WTC11 (cell line): ENCODE results near the gene NDC1. TPM values are rescaled to one million over a fixed set of nuclear protein-coding genes. Genes with fewer than 3 reads are reported as not detected.
"Not testable (repeated sequence)": the region's sequence is repeated elsewhere in the genome, so short reads cannot be mapped to it uniquely, and the experiment has no call there.

Experiments used
- ATAC-seq: fragments of 200-7000 bp; cut with Tn5 transposase; 2 replicates; pipeline ENCODE4 v1.10.0; 2021; ENCODE audit warnings: mild to moderate bottlenecking, moderate library complexity
- CTCF ChIA-PET: fragments of 300-600 bp; sonication (Branson Sonifier 250); formaldehyde crosslinking; loops from one replicate; lab custom pipeline; 2021; ENCODE audit warnings: antibody characterized with exemption; lab: Charles Lee
- POLR2A ChIA-PET: fragments of 350-600 bp; sonication (Branson Sonifier 250); formaldehyde crosslinking; loops from one replicate; lab custom pipeline; 2021; ENCODE audit warnings: antibody characterized with exemption; lab: Charles Lee
- DNase-seq: peaks from one replicate; pipeline ENCODE4 v3.0.0; 2021; ENCODE audit warnings: low spot score
- H3K27ac Mint-ChIP-seq: 2 replicates; pipeline ENCODE4 v1.8.0; 2021; ENCODE audit warnings: mixed read lengths
- H3K27me3 Mint-ChIP-seq: 2 replicates; pipeline ENCODE4 v1.8.0; 2021; ENCODE audit warnings: low read depth, mild to moderate bottlenecking, moderate library complexity, mixed read lengths
- H3K36me3 Mint-ChIP-seq: 2 replicates; pipeline ENCODE4 v1.8.0; 2021; ENCODE audit warnings: mixed read lengths
- H3K4me1 Mint-ChIP-seq: 2 replicates; pipeline ENCODE4 v1.8.0; 2022; ENCODE audit warnings: mixed read lengths
- H3K4me3 Mint-ChIP-seq: 2 replicates; pipeline ENCODE4 v1.8.0; 2021; ENCODE audit warnings: mild to moderate bottlenecking, moderate library complexity, mixed read lengths
- H3K9me3 Mint-ChIP-seq: 2 replicates; pipeline ENCODE4 v1.8.0; 2021; ENCODE audit warnings: mixed read lengths
- EMX1 ChIP-seq: fragments of 250-450 bp; sonication (Bioruptor Pico); IDR thresholded peaks from 2 replicates; pipeline ENCODE4 v1.8.0; 2021; ENCODE audit warnings: mild to moderate bottlenecking
- ETV6 ChIP-seq: sonication (generic); formaldehyde crosslinking; IDR thresholded peaks from 2 replicates; pipeline ENCODE4 v1.8.1; 2022; ENCODE audit warnings: mild to moderate bottlenecking, missing genetic modification reagents
- FOXP1 ChIP-seq: sonication (generic); formaldehyde crosslinking; IDR thresholded peaks from 2 replicates; pipeline ENCODE4 v1.8.0; 2022; ENCODE audit warnings: missing genetic modification reagents, mild to moderate bottlenecking, moderate library complexity, borderline replicate concordance
- IRF2 ChIP-seq: sonication (generic); formaldehyde crosslinking; IDR thresholded peaks from 2 replicates; pipeline ENCODE4 v1.8.0; 2022; ENCODE audit warnings: low read depth, missing genetic modification reagents, borderline replicate concordance
- JUN ChIP-seq: sonication (generic); formaldehyde crosslinking; IDR thresholded peaks from 2 replicates; pipeline ENCODE4 v1.8.0; 2023; ENCODE audit warnings: mild to moderate bottlenecking, missing genetic modification reagents
- TCF7 ChIP-seq: sonication (generic); formaldehyde crosslinking; IDR thresholded peaks from 2 replicates; pipeline ENCODE4 v1.8.0; 2022; ENCODE audit warnings: mild to moderate bottlenecking, low read depth, missing genetic modification reagents, moderate library complexity
- TEAD4 ChIP-seq: sonication (generic); formaldehyde crosslinking; IDR thresholded peaks from 2 replicates; pipeline ENCODE4 v1.8.0; 2022; ENCODE audit warnings: mild to moderate bottlenecking, missing genetic modification reagents
- TP53 ChIP-seq: sonication (generic); formaldehyde crosslinking; IDR thresholded peaks from 2 replicates; pipeline ENCODE4 v1.8.1; 2023; ENCODE audit warnings: mild to moderate bottlenecking, missing genetic modification reagents
- ZNF121 ChIP-seq: sonication (generic); formaldehyde crosslinking; IDR thresholded peaks from 2 replicates; pipeline ENCODE4 v1.8.0; 2023; ENCODE audit warnings: missing genetic modification reagents
- ZNF396 ChIP-seq: fragments of 250-450 bp; sonication (Bioruptor Pico); IDR thresholded peaks from 2 replicates; pipeline ENCODE4 v1.8.0; 2021; ENCODE audit warnings: mild to moderate bottlenecking, moderate library complexity, borderline replicate concordance
- ZNF416 ChIP-seq: fragments of 250-450 bp; sonication (Bioruptor Pico); IDR thresholded peaks from 2 replicates; pipeline ENCODE4 v1.9.0; 2021; ENCODE audit warnings: mild to moderate bottlenecking, inconsistent platforms
- ZNF671 ChIP-seq: fragments of 250-450 bp; sonication (Bioruptor Pico); IDR thresholded peaks from 2 replicates; pipeline ENCODE4 v1.8.0; 2021; ENCODE audit warnings: mild to moderate bottlenecking
- total RNA-seq: library from RNA; stranded (reverse); gene quantifications from 3 replicates; pipeline ENCODE4 v1.2.3, GENCODE V29; 2021
- TF ChIP-seq, protein P1 (sequence below): sonication (generic); formaldehyde crosslinking; IDR thresholded peaks from 2 replicates; pipeline ENCODE4 v1.8.1; 2023; ENCODE audit warnings: mild to moderate bottlenecking, moderate library complexity, missing genetic modification reagents
- TF ChIP-seq, protein P2 (sequence below): sonication (generic); formaldehyde crosslinking; IDR thresholded peaks from 2 replicates; pipeline ENCODE4 v1.8.0; 2022; ENCODE audit warnings: mild to moderate bottlenecking, missing genetic modification reagents
- TF ChIP-seq, protein P3 (sequence below): sonication (generic); formaldehyde crosslinking; IDR thresholded peaks from 2 replicates; pipeline ENCODE4 v1.8.1; 2022; ENCODE audit warnings: mild to moderate bottlenecking, missing genetic modification reagents, moderate library complexity, borderline replicate concordance
- TF ChIP-seq, protein P4 (sequence below): sonication (generic); formaldehyde crosslinking; IDR thresholded peaks from 2 replicates; pipeline ENCODE4 v1.8.1; 2023; ENCODE audit warnings: mild to moderate bottlenecking, missing genetic modification reagents
- TF ChIP-seq, protein P5 (sequence below): sonication (generic); formaldehyde crosslinking; IDR thresholded peaks from 2 replicates; pipeline ENCODE4 v1.8.1; 2022; ENCODE audit warnings: low read depth, mild to moderate bottlenecking, moderate library complexity, missing genetic modification reagents, borderline replicate concordance
- TF ChIP-seq, protein P6 (sequence below): fragments of 250-450 bp; sonication (Bioruptor Pico); IDR thresholded peaks from 2 replicates; pipeline ENCODE4 v1.9.0; 2021; ENCODE audit warnings: moderate library complexity, mild to moderate bottlenecking, inconsistent platforms, borderline replicate concordance
- TF ChIP-seq, protein P7 (sequence below): sonication (generic); formaldehyde crosslinking; IDR thresholded peaks from 2 replicates; pipeline ENCODE4 v1.8.1; 2022; ENCODE audit warnings: mild to moderate bottlenecking, moderate library complexity, missing genetic modification reagents
- TF ChIP-seq, protein P8 (sequence below): fragments of 250-450 bp; sonication (Bioruptor Pico); IDR thresholded peaks from 2 replicates; pipeline ENCODE4 v1.9.0; 2021; ENCODE audit warnings: mild to moderate bottlenecking

Gene NDC1
- total RNA-seq, 1 experiment from 2014 or later, result 52.4 TPM

DNA sequence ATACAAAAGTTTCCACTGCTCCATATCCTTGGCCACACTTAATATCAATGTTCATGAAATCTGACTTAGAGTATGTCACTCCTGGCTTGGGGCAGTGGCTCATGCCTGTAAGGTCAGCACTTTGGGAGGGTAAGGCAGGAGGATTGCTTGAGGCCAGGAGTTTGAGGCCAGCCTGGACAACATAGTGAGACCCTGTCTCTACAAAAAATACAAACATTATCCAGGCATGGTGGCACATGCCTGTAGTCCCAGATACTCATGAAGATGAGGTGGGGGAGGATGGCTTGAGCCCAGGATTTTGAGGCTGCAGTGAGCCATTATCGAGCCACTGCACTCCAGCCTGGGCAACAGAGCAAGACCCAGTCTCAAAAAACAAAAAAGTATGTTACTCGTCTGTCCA lies 37.1 kb upstream of the NDC1 start:
- not testable (repeated sequence) for ATAC-seq

DNA sequence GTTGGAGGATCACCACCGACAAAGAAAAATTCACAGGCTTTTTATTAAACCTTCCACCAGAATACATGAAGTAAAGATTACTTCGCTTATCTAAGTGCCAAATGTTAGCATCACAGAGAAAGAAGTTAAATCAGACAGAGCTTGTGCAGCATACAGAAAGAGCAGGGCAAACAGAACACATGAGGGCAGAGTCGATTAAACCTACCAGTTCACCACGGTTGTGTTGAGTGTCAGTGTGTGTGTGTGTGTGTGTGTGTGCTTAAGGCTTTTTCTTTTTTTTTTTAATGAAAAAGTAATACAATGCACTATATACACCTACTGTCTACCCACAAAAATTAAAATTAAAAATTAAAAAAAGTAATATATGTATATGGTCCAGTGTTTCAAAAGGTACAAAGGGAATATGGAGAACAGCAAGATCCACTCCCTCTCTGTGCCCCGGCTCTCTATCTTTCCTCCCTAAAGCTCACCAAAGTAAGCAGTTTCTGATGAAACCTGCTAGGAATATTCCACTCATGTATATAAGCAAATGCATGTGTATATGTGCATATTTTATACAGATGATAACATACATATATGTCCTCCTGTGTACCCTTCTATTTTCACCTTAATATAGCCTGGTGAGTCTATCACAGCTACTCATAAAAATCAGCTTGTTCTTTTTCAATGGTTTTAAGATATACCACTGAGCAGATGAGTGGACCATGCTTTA lies 33.8 kb upstream of the NDC1 start:
- DNase-seq, result no peak
- no peak overlapping the region for H3K4me3 Mint-ChIP-seq
- H3K9me3 Mint-ChIP-seq, result no peaks in the 10 kb centered on the region
- peaks cover 40% of the 10 kb centered on the region for H3K36me3 Mint-ChIP-seq
- CTCF ChIA-PET, result interaction anchor here (0.9 to 4.6 kb wide), 3 partner anchors 11 to 88 kb away, joined by 4 to 33 read pairs (median 9); no protein-coding TSS in a partner anchor
- no peaks in the 10 kb centered on the region for H3K27me3 Mint-ChIP-seq
- no peaks in the 10 kb centered on the region for H3K4me1 Mint-ChIP-seq
- TF ChIP-seq, protein P1, sequence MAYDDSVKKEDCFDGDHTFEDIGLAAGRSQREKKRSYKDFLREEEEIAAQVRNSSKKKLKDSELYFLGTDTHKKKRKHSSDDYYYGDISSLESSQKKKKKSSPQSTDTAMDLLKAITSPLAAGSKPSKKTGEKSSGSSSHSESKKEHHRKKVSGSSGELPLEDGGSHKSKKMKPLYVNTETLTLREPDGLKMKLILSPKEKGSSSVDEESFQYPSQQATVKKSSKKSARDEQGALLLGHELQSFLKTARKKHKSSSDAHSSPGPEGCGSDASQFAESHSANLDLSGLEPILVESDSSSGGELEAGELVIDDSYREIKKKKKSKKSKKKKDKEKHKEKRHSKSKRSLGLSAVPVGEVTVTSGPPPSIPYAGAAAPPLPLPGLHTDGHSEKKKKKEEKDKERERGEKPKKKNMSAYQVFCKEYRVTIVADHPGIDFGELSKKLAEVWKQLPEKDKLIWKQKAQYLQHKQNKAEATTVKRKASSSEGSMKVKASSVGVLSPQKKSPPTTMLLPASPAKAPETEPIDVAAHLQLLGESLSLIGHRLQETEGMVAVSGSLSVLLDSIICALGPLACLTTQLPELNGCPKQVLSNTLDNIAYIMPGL (CRISPR knock-in tag), result no peak
- TF ChIP-seq, protein P2, sequence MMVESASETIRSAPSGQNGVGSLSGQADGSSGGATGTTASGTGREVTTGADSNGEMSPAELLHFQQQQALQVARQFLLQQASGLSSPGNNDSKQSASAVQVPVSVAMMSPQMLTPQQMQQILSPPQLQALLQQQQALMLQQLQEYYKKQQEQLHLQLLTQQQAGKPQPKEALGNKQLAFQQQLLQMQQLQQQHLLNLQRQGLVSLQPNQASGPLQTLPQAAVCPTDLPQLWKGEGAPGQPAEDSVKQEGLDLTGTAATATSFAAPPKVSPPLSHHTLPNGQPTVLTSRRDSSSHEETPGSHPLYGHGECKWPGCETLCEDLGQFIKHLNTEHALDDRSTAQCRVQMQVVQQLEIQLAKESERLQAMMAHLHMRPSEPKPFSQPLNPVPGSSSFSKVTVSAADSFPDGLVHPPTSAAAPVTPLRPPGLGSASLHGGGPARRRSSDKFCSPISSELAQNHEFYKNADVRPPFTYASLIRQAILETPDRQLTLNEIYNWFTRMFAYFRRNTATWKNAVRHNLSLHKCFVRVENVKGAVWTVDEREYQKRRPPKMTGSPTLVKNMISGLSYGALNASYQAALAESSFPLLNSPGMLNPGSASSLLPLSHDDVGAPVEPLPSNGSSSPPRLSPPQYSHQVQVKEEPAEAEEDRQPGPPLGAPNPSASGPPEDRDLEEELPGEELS, result no peak
- TF ChIP-seq TCF7 (CRISPR knock-in tag) (no peak), EMX1 (CRISPR knock-in tag) (no peak), ZNF416 (CRISPR knock-in tag) (no peak), IRF2 (CRISPR knock-in tag) (no peak), TEAD4 (no peak), FOXP1 (no peak), TP53 (CRISPR knock-in tag) (no peak)
- TF ChIP-seq, protein P3, sequence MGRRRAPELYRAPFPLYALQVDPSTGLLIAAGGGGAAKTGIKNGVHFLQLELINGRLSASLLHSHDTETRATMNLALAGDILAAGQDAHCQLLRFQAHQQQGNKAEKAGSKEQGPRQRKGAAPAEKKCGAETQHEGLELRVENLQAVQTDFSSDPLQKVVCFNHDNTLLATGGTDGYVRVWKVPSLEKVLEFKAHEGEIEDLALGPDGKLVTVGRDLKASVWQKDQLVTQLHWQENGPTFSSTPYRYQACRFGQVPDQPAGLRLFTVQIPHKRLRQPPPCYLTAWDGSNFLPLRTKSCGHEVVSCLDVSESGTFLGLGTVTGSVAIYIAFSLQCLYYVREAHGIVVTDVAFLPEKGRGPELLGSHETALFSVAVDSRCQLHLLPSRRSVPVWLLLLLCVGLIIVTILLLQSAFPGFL (CRISPR knock-in tag), result no peak
- TF ChIP-seq, protein P4, sequence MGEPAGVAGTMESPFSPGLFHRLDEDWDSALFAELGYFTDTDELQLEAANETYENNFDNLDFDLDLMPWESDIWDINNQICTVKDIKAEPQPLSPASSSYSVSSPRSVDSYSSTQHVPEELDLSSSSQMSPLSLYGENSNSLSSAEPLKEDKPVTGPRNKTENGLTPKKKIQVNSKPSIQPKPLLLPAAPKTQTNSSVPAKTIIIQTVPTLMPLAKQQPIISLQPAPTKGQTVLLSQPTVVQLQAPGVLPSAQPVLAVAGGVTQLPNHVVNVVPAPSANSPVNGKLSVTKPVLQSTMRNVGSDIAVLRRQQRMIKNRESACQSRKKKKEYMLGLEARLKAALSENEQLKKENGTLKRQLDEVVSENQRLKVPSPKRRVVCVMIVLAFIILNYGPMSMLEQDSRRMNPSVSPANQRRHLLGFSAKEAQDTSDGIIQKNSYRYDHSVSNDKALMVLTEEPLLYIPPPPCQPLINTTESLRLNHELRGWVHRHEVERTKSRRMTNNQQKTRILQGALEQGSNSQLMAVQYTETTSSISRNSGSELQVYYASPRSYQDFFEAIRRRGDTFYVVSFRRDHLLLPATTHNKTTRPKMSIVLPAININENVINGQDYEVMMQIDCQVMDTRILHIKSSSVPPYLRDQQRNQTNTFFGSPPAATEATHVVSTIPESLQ, result no peak
- TF ChIP-seq, protein P5, sequence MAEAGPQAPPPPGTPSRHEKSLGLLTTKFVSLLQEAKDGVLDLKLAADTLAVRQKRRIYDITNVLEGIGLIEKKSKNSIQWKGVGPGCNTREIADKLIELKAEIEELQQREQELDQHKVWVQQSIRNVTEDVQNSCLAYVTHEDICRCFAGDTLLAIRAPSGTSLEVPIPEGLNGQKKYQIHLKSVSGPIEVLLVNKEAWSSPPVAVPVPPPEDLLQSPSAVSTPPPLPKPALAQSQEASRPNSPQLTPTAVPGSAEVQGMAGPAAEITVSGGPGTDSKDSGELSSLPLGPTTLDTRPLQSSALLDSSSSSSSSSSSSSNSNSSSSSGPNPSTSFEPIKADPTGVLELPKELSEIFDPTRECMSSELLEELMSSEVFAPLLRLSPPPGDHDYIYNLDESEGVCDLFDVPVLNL (CRISPR knock-in tag), result no peak
- TF ChIP-seq, all 79 proteins: peak for 0
- no peak overlapping the region for H3K27ac Mint-ChIP-seq
- no peak for ATAC-seq
- POLR2A ChIA-PET, result no interaction called here

More for the DNA sequence above, 37.1 kb upstream of the NDC1 start:
- H3K27ac Mint-ChIP-seq, H3K27me3 Mint-ChIP-seq: not testable (repeated sequence)
- TF ChIP-seq ZNF121 (CRISPR knock-in tag), result peak; percentile 74
- TF ChIP-seq, all 79 proteins: peak for 1; not testable (repeated sequence) for 78
- H3K9me3 Mint-ChIP-seq, H3K4me3 Mint-ChIP-seq, CTCF ChIA-PET, H3K4me1 Mint-ChIP-seq, POLR2A ChIA-PET, DNase-seq: not testable (repeated sequence)
- peaks cover 25% of the 10 kb centered on the region for H3K36me3 Mint-ChIP-seq

DNA sequence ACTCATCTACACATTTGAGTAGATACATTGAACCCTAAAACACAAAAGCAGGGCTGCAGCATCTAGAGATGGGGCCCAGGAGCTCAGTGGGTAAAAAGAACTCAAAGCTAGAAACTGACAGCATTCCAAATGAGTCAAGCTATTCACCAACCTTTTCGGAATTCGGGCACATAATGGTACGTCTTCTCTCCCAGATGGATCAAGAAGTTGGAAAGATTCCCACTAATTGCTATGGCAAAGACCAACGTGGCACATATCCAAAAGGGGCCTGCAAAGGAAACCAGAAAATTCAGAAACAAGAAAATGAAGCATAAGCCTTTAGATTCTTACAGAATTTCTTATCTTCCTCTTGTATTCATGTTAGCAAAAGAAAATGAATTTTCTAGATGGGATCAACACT lies 33.1 kb upstream of the NDC1 start:
- Mint-ChIP-seq H3K9me3 (no peaks in the 10 kb centered on the region), H3K27me3 (no peaks in the 10 kb centered on the region), H3K27ac (no peak overlapping the region), H3K36me3 (peaks cover 43% of the 10 kb centered on the region), H3K4me3 (no peak overlapping the region), H3K4me1 (no peaks in the 10 kb centered on the region)
- ChIA-PET CTCF (interaction anchor here (0.9 to 4.6 kb wide), 3 partner anchors 10 to 89 kb away, joined by 4 to 33 read pairs (median 9); no protein-coding TSS in a partner anchor), POLR2A (no interaction called here)
- DNase-seq, result no peak
- ATAC-seq, result no peak
- TF ChIP-seq IRF2 (CRISPR knock-in tag) (no peak), ETV6 (CRISPR knock-in tag) (no peak), ZNF396 (CRISPR knock-in tag) (no peak), ZNF671 (no peak), JUN (CRISPR knock-in tag) (no peak)
- TF ChIP-seq, protein P6, sequence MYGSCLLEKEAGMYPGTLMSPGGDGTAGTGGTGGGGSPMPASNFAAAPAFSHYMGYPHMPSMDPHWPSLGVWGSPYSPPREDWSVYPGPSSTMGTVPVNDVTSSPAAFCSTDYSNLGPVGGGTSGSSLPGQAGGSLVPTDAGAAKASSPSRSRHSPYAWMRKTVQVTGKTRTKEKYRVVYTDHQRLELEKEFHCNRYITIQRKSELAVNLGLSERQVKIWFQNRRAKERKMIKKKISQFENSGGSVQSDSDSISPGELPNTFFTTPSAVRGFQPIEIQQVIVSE (CRISPR knock-in tag), result no peak
- TF ChIP-seq, protein P7, sequence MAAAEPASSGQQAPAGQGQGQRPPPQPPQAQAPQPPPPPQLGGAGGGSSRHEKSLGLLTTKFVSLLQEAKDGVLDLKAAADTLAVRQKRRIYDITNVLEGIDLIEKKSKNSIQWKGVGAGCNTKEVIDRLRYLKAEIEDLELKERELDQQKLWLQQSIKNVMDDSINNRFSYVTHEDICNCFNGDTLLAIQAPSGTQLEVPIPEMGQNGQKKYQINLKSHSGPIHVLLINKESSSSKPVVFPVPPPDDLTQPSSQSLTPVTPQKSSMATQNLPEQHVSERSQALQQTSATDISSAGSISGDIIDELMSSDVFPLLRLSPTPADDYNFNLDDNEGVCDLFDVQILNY (CRISPR knock-in tag), result no peak
- TF ChIP-seq, protein P8, sequence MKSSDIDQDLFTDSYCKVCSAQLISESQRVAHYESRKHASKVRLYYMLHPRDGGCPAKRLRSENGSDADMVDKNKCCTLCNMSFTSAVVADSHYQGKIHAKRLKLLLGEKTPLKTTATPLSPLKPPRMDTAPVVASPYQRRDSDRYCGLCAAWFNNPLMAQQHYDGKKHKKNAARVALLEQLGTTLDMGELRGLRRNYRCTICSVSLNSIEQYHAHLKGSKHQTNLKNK (CRISPR knock-in tag), result no peak
